OCI-LY3 (cell line): ENCODE results near the gene GLOD4.

Experiments
- H2AFZ ChIP-seq: fragments of 200-600, 300-600 bp; shearing (Covaris generic); 2 replicates; pipeline ENCODE4 v1.6.0; 2014; ENCODE audit warnings: antibody characterized with exemption, low read depth, low read length
- H3K27ac ChIP-seq: fragments of 200-600, 300-600 bp; sonication (generic); 2 replicates; pipeline ENCODE4 v1.5.1; 2014; ENCODE audit warnings: mild to moderate bottlenecking, low read length, moderate library complexity, mixed read lengths
- H3K27me3 ChIP-seq: fragments of 200-600, 300-600 bp; sonication (generic); 2 replicates; pipeline ENCODE4 v1.6.1; 2014; ENCODE audit warnings: low read depth, low read length, mixed read lengths
- H3K36me3 ChIP-seq: fragments of 200-600, 300-600 bp; sonication (generic); replicated peaks from 2 replicates; pipeline ENCODE3; 2014; ENCODE audit warnings: low read depth, low read length, mixed read lengths
- H3K4me1 ChIP-seq: fragments of 300-600, 200-600 bp; sonication (generic); 2 replicates; pipeline ENCODE4 v1.6.1; 2014; ENCODE audit warnings: low read length, mixed read lengths
- H3K4me2 ChIP-seq: fragments of 200-600, 300-600 bp; sonication (generic); 2 replicates; pipeline ENCODE4 v1.6.1; 2014; ENCODE audit warnings: low read length, mixed read lengths
- H3K4me3 ChIP-seq: fragments of 300-600, 200-600 bp; sonication (generic); 2 replicates; pipeline ENCODE4 v1.5.1; 2014; ENCODE audit warnings: antibody characterized with exemption, mild to moderate bottlenecking, low read length, moderate library complexity
- H3K79me2 ChIP-seq: fragments of 300-600, 200-600 bp; shearing (Covaris generic); 2 replicates; pipeline ENCODE4 v1.6.1; 2014; ENCODE audit warnings: mild to moderate bottlenecking, low read length, mixed read lengths
- H3K9ac ChIP-seq: fragments of 300-600, 200-600 bp; shearing (Covaris generic); 2 replicates; pipeline ENCODE4 v1.6.0; 2014; ENCODE audit warnings: mild to moderate bottlenecking, low read length, moderate library complexity
- H3K9me3 ChIP-seq: fragments of 200-600, 300-600 bp; shearing (Covaris generic); 2 replicates; pipeline ENCODE4 v1.6.1; 2014; ENCODE audit warnings: low read length, mixed read lengths; ENCODE audit not compliant: insufficient read depth
- H4K20me1 ChIP-seq: fragments of 200-600, 300-600 bp; sonication (generic); 2 replicates; pipeline ENCODE4 v1.6.1; 2016; ENCODE audit warnings: low read length, mixed read lengths; ENCODE audit not compliant: insufficient read depth
- CTCF ChIP-seq: fragments of 200-600, 300-600 bp; sonication (generic); IDR thresholded peaks from 2 replicates; pipeline ENCODE4 v1.5.1; 2014; ENCODE audit warnings: antibody characterized with exemption, low read length, low read depth
- EZH2phosphoT487 ChIP-seq: fragments of 200-600 bp; shearing (Covaris generic); IDR thresholded peaks from 2 replicates; pipeline ENCODE4 v1.6.1; 2018; ENCODE audit warnings: antibody characterized with exemption, mixed run types, low read depth

Gene GLOD4

GRCh38 chr17:828761-829160, 46.7 kb upstream of the GLOD4 start:
- Histone ChIP-seq H3K27ac (no peak overlapping the region), H3K9me3 (no peaks in the 10 kb centered on the region), H3K4me2 (no peak overlapping the region), H4K20me1 (no peaks in the 10 kb centered on the region), H3K4me1 (no peaks in the 10 kb centered on the region), H3K4me3 (no peak overlapping the region), H3K27me3 (no peaks in the 10 kb centered on the region), H2AFZ (no peak overlapping the region), H3K79me2 (no peaks in the 10 kb centered on the region), H3K36me3 (no peaks in the 10 kb centered on the region), H3K9ac (no peak overlapping the region)
- TF ChIP-seq EZH2phosphoT487: no peak
- TF ChIP-seq CTCF: no peak

- no peak overlapping the region for H3K4me2 ChIP-seq
- no peak overlapping the region for H3K27ac ChIP-seq
- H3K4me3 ChIP-seq: no peak overlapping the region
- H3K9me3 ChIP-seq: no peaks in the 10 kb centered on the region
- no peaks in the 10 kb centered on the region for H3K4me1 ChIP-seq
- no peaks in the 10 kb centered on the region for H4K20me1 ChIP-seq
- no peaks in the 10 kb centered on the region for H3K27me3 ChIP-seq
- H3K79me2 ChIP-seq: no peaks in the 10 kb centered on the region
- no peaks in the 10 kb centered on the region for H3K36me3 ChIP-seq
- no peak overlapping the region for H2AFZ ChIP-seq
- TF ChIP-seq CTCF (no peak), EZH2phosphoT487 (no peak)
- no peak overlapping the region for H3K9ac ChIP-seq
Observed at GRCh38 chr17:826778-827177, 44.7 kb upstream of the GLOD4 start.

- TF ChIP-seq EZH2phosphoT487: no peak
- no peak for TF ChIP-seq CTCF
- H3K36me3 ChIP-seq: no peaks in the 10 kb centered on the region
- H3K27ac ChIP-seq: no peak overlapping the region
- H3K4me2 ChIP-seq: no peak overlapping the region
- no peak overlapping the region for H2AFZ ChIP-seq
- no peaks in the 10 kb centered on the region for H3K79me2 ChIP-seq
- H4K20me1 ChIP-seq: no peaks in the 10 kb centered on the region
- no peaks in the 10 kb centered on the region for H3K27me3 ChIP-seq
- H3K9me3 ChIP-seq: no peaks in the 10 kb centered on the region
- H3K4me1 ChIP-seq: no peaks in the 10 kb centered on the region
- H3K9ac ChIP-seq: no peak overlapping the region
- H3K4me3 ChIP-seq: no peak overlapping the region
Observed at GRCh38 chr17:825216-825615, 43.1 kb upstream of the GLOD4 start.

GRCh38 chr17:824378-824777, 42.3 kb upstream of the GLOD4 start:
- H3K4me2 ChIP-seq: no peak overlapping the region
- no peaks in the 10 kb centered on the region for H4K20me1 ChIP-seq
- no peak overlapping the region for H3K9ac ChIP-seq
- no peaks in the 10 kb centered on the region for H3K4me1 ChIP-seq
- H3K4me3 ChIP-seq: no peak overlapping the region
- H3K36me3 ChIP-seq: no peaks in the 10 kb centered on the region
- no peak overlapping the region for H2AFZ ChIP-seq
- H3K27me3 ChIP-seq: no peaks in the 10 kb centered on the region
- H3K27ac ChIP-seq: no peak overlapping the region
- H3K79me2 ChIP-seq: no peaks in the 10 kb centered on the region
- no peaks in the 10 kb centered on the region for H3K9me3 ChIP-seq
- TF ChIP-seq EZH2phosphoT487 (no peak), CTCF (no peak)
